ENCODE data around the gene PTPRJ.

GRCh38 chr11:48142889-48143288, 162.5 kb downstream of the PTPRJ start:
- TF ChIP-seq CTCF (conservative IDR thresholded peaks at IDR 0.05) (no peak), EZH2 (IDR thresholded peaks at IDR 0.05; ENCODE audit: low read depth) (no peak)

Data from PC-9 (cell line).